Eye (tissue), 1 donor: Measurements from ENCODE around the gene CHD9.

Source experiments
- DNase-seq: peaks from one replicate; pipeline ENCODE4 v3.0.0-alpha.2; 2015

CHD9 gene

DNA sequence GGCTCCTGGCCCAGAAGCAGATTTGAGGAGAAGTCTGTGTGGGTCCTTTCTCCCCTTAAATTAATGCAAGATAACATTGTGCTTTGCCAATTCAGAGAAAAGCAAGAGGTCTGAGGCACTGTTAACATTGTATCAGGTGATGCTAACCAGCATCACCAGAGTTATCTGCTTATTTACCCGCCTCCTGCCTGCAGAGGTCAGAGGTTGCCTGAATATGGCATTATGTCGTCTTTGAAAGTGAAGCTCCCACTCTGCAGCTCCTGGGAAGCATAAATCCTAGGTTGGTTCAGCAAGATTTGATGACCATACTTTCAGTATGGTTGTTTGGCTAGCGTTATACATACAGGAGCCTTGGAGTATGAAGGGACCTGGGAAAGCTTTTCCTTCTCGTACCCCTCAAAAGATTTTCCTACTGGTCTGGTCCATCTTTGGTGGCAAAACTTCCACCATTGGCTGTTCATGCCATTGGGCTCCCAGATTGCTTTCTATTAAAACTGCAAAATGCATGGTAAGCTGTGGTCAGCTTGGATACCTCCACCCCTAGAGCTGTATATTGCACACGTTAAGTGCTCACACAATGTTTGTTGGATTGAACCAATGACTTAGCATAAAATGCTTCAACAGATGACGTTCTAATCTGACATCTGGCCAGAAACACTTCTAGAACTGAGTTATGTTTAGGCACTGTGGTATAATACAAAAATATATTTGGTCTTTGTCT is 24.1 kb downstream of the CHD9 start:
- no peak for DNase-seq

DNA sequence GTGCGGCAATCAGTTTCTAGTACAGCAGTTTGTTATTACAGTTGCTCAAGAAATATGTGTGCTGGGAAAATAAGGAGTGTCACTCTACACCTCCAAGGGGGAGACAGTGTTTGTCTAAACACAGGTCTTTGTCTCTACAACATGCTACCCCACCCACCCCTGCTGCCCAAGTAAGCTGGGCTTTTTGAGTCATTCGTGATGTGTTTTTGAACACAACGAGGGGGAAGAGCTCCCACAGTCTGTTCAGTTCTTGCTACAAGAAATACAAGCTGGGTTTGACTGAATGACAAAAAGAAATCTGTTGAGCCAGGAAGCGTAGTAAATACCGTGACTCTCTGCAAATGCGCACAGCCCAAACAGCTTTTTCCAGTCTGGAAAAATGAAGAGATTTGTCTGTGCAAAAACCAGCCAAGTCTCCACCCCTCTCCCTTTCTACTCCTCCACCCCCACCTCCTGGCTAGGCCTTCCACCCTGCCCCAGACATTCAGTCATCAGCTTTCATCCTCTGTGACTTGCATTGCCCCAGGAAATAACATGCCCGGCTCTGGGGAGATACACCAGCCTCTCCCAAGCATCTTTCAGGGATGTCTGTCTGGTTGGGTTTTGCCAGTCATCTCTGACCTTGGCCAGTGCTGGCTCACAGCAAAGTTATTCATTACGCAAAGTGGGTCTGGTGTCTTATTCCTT is 25.7 kb downstream of the CHD9 start:
- DNase-seq = peak; percentile 83

GRCh38 chr16:53081032-53081424 is 26.2 kb downstream of the CHD9 start:
- no peak for DNase-seq

DNA sequence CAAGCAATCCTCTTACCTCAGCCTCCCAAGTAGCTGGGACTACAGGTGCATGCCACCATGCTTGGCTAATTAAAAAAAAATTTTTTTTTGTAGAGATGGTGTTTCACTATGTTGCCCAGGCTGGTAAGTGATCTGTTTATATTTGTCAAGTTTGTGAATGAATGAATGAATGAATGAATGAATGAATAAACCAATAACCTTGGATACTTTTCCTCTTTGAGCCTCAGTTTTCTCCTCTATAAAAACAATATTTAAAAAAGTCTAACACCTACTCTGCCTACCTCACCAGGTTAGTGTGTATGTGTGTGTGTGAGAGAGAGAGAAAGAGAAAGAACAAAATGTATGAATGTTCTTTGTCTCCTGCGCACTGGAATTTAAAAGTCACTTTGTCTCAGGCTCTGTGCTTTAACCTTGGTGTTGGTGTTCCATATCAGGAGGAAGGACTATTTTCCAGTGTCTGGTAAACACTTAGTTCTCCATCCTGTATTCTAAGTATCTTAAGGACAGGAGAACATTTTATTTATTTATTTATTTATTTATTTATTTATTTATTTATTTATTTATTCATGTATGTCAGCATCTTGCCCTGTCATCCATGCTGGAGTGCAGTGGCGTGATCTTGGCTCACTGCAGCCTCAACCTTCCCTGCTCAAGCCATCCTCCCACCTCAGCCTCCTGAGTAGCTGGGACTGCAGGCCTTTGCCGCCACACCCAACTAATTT is 27.1 kb downstream of the CHD9 start:
- no peak for DNase-seq

- no peak for DNase-seq
Measured at GRCh38 chr16:53082509-53082908, 27.7 kb downstream of the CHD9 start.

- no peak for DNase-seq
Measured at GRCh38 chr16:53083119-53083518, 28.3 kb downstream of the CHD9 start.

DNA sequence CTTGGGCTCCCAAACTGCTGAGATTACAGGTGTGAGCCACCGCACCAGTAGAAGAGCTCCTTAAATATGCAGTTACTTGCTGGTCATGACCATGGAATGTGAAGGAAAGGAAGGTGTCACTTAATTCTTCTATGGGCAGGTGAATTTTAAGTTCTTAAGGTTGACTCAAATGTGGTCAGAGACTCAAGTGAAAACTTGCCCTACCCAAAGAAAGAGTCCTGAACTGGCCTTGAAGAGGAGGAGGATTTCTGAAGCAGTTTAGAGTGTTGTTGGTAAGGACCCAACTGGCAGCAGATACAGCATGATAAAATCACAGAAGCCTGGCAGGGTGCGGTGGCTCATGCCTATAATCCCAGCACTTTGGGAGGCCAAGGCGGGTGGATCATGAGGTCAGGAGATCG is 29.4 kb downstream of the CHD9 start:
- no peak for DNase-seq

- no peak for DNase-seq
Measured at GRCh38 chr16:53084746-53085334, 30.0 kb downstream of the CHD9 start.

DNA sequence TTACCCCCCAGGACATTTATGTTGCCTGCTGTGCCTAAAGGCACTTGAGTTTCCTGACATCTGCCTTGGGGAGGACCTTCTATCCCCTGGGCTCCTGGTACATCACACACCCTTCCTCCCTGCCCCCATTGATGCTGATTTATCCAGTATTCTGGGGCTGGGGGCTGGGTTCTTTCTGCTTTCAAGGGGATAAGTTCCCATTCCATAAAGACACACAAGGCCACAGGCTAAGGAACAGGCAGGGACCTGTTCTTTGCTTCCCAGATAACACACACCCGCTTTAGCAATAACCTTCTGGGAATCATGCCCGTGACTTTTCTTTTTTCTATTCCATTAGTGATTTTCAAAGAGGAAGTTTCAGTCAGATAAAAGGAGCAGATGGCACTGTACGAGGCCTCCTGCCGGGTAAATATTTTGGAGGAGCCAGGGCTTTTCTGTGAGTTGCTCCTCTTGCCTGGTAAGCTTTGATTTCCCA is 30.6 kb downstream of the CHD9 start:
- DNase-seq = peak; percentile 64

DNA sequence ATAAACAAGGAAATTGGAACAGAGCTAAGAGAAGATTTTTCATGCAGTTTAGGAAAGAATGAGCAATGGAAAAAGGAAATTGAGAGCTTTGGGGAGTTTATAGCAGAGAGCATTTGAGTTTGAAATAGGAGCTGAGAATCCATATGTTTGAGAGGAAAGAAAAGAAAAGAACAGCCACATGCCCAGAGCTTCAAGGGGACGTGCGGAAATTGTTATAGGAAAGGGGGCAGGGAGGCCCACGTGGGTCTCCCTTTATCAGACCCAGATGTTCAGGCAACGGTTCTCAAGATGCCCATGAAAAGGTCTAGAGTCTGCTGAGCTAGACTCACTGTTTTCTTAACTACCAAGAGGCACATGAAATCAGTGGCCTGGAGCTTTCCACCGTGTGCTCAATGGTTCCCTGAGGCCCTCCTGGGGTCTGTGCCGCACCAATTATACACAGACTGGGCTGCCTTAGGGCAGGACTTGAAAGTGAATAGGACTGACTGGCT is 31.2 kb downstream of the CHD9 start:
- DNase-seq = peak; percentile 82

GRCh38 chr16:53087101-53087500 is 32.3 kb downstream of the CHD9 start:
- DNase-seq = no peak

DNA sequence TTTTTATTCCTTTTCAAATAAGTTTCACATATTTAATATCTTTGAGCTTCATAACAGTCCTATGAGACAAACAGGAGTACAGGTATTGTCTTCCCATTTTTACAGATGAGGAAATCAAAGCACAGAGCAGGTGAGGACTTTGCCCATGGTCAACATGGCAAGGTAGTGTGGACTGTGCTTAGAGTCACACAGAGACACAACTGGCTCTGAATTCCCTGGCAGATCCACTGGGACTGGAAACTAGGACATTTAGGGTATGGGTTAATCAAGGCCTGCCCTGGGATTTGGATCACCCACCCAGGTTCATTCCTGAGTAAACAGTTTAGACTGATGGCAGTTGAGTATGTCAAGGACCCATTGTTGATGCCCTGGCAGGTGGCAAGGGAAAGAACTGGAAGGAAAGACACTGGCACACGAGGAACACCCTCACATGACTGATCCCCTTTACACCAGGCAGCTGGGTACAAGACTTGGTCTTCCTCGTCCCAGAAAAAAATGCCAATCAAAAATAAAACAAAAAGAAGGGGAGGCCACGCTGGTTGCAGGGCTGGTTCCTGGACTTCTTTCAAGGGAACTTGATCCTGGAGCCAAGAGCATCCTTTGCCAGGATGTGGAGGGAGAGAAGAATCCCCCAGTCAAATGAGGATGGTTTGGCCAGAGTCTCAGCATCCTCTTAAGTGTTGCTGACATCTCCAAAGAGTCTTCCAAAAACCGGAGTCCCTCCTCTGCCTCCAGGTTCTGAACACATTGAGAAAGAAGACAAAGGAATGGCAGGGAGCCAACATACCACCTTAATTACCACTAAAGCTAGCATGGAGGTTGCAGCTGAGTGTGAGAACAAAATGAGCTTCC is 34.9 kb downstream of the CHD9 start:
- DNase-seq = peak; percentile 71

DNA sequence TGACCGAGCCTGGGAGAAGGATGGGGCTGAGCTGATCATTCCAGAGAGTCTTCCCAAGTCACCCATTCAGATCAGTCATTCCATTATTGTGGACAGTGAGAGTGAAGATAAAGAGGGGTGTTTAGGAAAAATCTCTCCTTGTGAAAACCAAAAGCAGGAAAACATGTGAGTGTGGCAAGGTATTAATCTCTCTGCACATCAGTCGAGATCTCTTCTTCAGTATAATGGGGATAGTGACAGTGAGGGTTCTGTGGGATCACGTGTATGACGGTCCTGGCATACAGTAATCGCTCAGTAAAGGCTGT is 35.4 kb downstream of the CHD9 start:
- DNase-seq = no peak

GRCh38 chr16:53090591-53091411 is 36.0 kb downstream of the CHD9 start:
- DNase-seq = peak; percentile 90

- DNase-seq = peak; percentile 85
Measured at GRCh38 chr16:53091466-53092211, 36.8 kb downstream of the CHD9 start.

DNA sequence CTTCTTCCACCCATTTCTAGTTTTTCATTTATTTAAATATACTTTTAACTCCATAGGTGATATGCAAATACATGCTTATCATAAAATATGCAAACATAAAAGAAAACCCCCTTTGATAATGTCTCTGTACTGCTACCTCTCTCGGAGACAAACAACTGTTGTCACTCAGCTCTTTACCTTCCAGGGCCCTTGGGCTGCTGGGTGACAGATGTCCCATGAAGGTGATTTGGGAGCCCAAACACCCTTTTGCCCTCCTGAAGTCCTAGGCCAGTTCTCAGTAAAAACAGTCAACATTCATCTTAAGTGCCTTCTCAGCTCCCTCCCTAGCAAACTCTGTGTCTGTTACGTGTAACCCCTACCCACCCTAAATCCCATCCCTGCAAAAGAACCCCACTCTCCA is 37.5 kb downstream of the CHD9 start:
- no peak for DNase-seq

GRCh38 chr16:53093162-53093744 is 38.5 kb downstream of the CHD9 start:
- no peak for DNase-seq

DNA sequence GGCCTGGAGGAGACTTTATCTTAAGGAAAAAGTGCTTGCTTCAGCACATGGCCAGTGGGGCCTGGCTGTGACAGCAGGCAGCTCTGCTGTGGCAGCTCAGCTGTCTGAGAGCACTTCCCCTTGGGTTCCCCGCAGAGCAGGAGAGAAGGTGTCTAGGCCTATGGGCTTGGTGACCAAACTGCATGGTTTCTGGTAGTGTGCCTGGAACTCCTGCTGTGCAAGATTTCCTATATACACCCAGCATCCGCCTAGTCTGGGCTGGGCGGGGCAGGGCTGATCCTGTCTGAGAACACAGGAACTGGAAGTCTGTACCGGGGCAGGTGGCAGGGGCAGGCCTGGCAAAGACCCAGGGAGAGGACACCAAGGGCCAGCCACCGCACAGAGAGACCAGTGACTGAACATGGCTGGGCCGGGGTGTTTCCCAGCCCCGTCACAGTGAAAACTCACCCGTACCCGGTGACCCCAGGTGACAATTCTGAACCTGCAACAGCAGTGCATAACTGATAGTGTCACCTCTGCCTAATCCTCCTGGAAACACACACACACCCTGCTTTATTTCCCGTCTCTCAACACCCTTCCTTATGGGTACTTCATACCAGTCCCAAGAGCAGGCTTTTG is 39.3 kb downstream of the CHD9 start:
- no peak for DNase-seq

- DNase-seq = no peak
Measured at GRCh38 chr16:53097190-53097589, 42.4 kb downstream of the CHD9 start.
